B cell (primary cell): ENCODE results near the gene MYO19. TPM values are rescaled to one million over a fixed set of nuclear protein-coding genes. Genes with fewer than 3 reads are reported as not detected.

ENCODE experiments used
- ATAC-seq: fragments of 200-7000 bp; cut with Tn5 transposase; one replicate; pipeline ENCODE4 v1.10.0; 2021; ENCODE audit warnings: low read depth, mild to moderate bottlenecking, moderate number of reproducible peaks, moderate library complexity
- CTCF ChIA-PET: fragments of 350-600 bp; sonication (Branson Sonifier 250); formaldehyde crosslinking; loops from one replicate; lab custom pipeline; 2021; ENCODE audit warnings: antibody characterized with exemption, inconsistent platforms; lab: Charles Lee
- POLR2A ChIA-PET: fragments of 350-600 bp; sonication (Branson Sonifier 250); formaldehyde crosslinking; loops from one replicate; lab custom pipeline; 2021; ENCODE audit warnings: antibody characterized with exemption; lab: Charles Lee
- DNase-seq: peaks from one replicate; pipeline ENCODE4 v3.0.0; 2013
- H2AFZ ChIP-seq: 2 replicates; pipeline ENCODE4 v1.6.1; 2012; ENCODE audit warnings: mild to moderate bottlenecking, low read depth, low read length; ENCODE audit not compliant: insufficient read depth, poor library complexity, severe bottlenecking
- H3K27ac ChIP-seq, 2 donors: 1 replicate in 1 of 2; 2 replicates in 1 of 2; pipeline ENCODE4 v1.5.1; 2012 to 2013; ENCODE audit warnings: low read length in 2 of 2, mild to moderate bottlenecking in 2 of 2, moderate library complexity in 1 of 2
- H3K27me3 ChIP-seq, 4 experiments: fragments of 200-600 bp in 1 of 4; sonication (generic) in 1 of 4; replicated peaks in 1 of 4; 1 replicate in 2 of 4; 2 replicates in 2 of 4; pipeline versions ENCODE4 v1.6.1 to v1.7.0; 2013 to 2016; ENCODE audit warnings: low read length in 3 of 4, mild to moderate bottlenecking in 2 of 4, mixed read lengths in 1 of 4, moderate library complexity in 1 of 4; ENCODE audit not compliant: insufficient read depth in 4 of 4, control insufficient read depth in 3 of 4; ENCODE audit errors: control extremely low read depth in 1 of 4
- H3K36me3 ChIP-seq, 2 experiments: replicated peaks in 1 of 2; 1 replicate in 1 of 2; 2 replicates in 1 of 2; pipeline versions ENCODE4 v1.6.1 to v1.7.1; 2013; ENCODE audit warnings: low read length in 1 of 2; ENCODE audit not compliant: insufficient read depth in 2 of 2, control insufficient read depth in 1 of 2; ENCODE audit errors: control extremely low read depth in 1 of 2, extremely low read depth in 1 of 2
- H3K4me1 ChIP-seq, 2 donors: fragments of 200-600 bp in 1 of 2; sonication (generic) in 1 of 2; 1 replicate in 1 of 2; 2 replicates in 1 of 2; pipeline versions ENCODE4 v1.5.1 to v1.6.1; 2013 to 2017; ENCODE audit warnings: low read length in 2 of 2; ENCODE audit not compliant: control insufficient read depth in 2 of 2, insufficient read depth in 2 of 2
- H3K4me2 ChIP-seq: replicated peaks from 2 replicates; pipeline ENCODE3; 2012; ENCODE audit warnings: mild to moderate bottlenecking, low read depth, low read length; ENCODE audit not compliant: poor library complexity, severe bottlenecking
- H3K4me3 ChIP-seq, 5 experiments: fragments of 200-600 bp in 1 of 5; sonication (generic) in 1 of 5; 1 replicate in 3 of 5; 2 replicates in 2 of 5; pipeline versions ENCODE4 v1.5.1 to v1.7.0; 2011 to 2016; ENCODE audit warnings: low read length in 4 of 5, mild to moderate bottlenecking in 4 of 5, low read depth in 2 of 5, control low read depth in 1 of 5, moderate library complexity in 1 of 5; ENCODE audit not compliant: insufficient read depth in 1 of 5; ENCODE audit errors: control extremely low read depth in 1 of 5, extremely low read depth in 1 of 5
- H3K79me2 ChIP-seq: fragments of 200-600 bp; sonication (generic); one replicate; pipeline ENCODE4 v1.6.0; 2016; ENCODE audit warnings: low read length; ENCODE audit not compliant: control insufficient read depth, insufficient read depth
- H3K9ac ChIP-seq: fragments of 200-600 bp; sonication (generic); 2 replicates; pipeline ENCODE4 v1.6.1; 2017; ENCODE audit warnings: mild to moderate bottlenecking, low read length, moderate library complexity
- H3K9me3 ChIP-seq, 3 donors: one replicate each; pipeline versions ENCODE4 v1.6.1 to v1.7.1; 2013; ENCODE audit warnings: low read length in 2 of 3; ENCODE audit not compliant: control insufficient read depth in 2 of 3, insufficient read depth in 1 of 3; ENCODE audit errors: control extremely low read depth in 1 of 3
- H4K20me1 ChIP-seq: 2 replicates; pipeline ENCODE4 v1.6.0; 2012; ENCODE audit warnings: mild to moderate bottlenecking, low read length; ENCODE audit not compliant: insufficient read depth, control insufficient read depth, poor library complexity, severe bottlenecking
- H3K27ac Mint-ChIP-seq: one replicate; pipeline ENCODE4 v1.8.0; 2021; ENCODE audit warnings: mixed read lengths
- H3K27me3 Mint-ChIP-seq: one replicate; pipeline ENCODE4 v1.8.0; 2021; ENCODE audit warnings: mixed read lengths
- H3K4me1 Mint-ChIP-seq: one replicate; pipeline ENCODE4 v1.8.0; 2021; ENCODE audit warnings: mixed read lengths
- H3K4me3 Mint-ChIP-seq: one replicate; pipeline ENCODE4 v1.8.0; 2021; ENCODE audit warnings: mixed read lengths
- H3K9me3 Mint-ChIP-seq: one replicate; pipeline ENCODE4 v1.8.0; 2022; ENCODE audit warnings: mixed read lengths; ENCODE audit not compliant: insufficient read depth
- CTCF ChIP-seq: fragments of 200-600 bp; IDR thresholded peaks from one replicate; pipeline ENCODE4 v1.8.0; 2022; ENCODE audit warnings: antibody characterized with exemption, mild to moderate bottlenecking
- EZH2 ChIP-seq: IDR thresholded peaks from 2 replicates; pipeline ENCODE4 v1.6.1; 2012; ENCODE audit warnings: borderline replicate concordance, low read depth, mild to moderate bottlenecking, moderate library complexity, low read length; ENCODE audit not compliant: insufficient read depth, poor library complexity, severe bottlenecking
- WGBS: methylation state at CpG from one replicate; pipeline ENCODE4 v1.1.5; 2013; ENCODE audit warnings: missing lambda C conversion rate; ENCODE audit not compliant: insufficient coverage; 5-methylcytosine and 5-hydroxymethylcytosine counted together
- intact Hi-C: fragments of 100-400 bp; cut with micrococcal nuclease; formaldehyde crosslinking; loops from one replicate; pipeline ENCODE4 v1.10.0; 2022
- polyA plus RNA-seq: library from polyadenylated mRNA; depleted of rRNA; stranded (reverse); fragments of >200 nt; gene quantifications from 2 replicates; pipeline ENCODE4 v1.2.3, GENCODE V29; 2012
- total RNA-seq, 2 donors: library from RNA; stranded (reverse); fragments of 120-200 nt in 1 of 2; gene quantifications; 1 replicate in 1 of 2; 2 replicates in 1 of 2; pipeline versions ENCODE4 v1.2.3 to v1.2.4, GENCODE V29; 2013 to 2022

Gene MYO19
- total and polyA plus RNA-seq, 2 donors (not counting 1 experiment from before 2014, with no cell fraction given) = 65.7 to 88.7 TPM

- no peaks in the 10 kb centered on the region for H3K9me3 ChIP-seq
- peaks cover 8% of the 10 kb centered on the region for H3K4me1 Mint-ChIP-seq
- H2AFZ ChIP-seq = no peak overlapping the region
- TF ChIP-seq CTCF (no peak), EZH2 (no peak)
- ChIA-PET POLR2A (no interaction called here), CTCF (no interaction called here)
- no peak for DNase-seq
- 100% methylated on average over 2 of the region's 3 CpGs for WGBS
- no peaks in the 10 kb centered on the region for H3K9me3 Mint-ChIP-seq
- no peak overlapping the region for H3K4me3 Mint-ChIP-seq
- intact Hi-C loops = no loop called here
- no peak overlapping the region for H3K4me2 ChIP-seq
- H3K9ac ChIP-seq = no peak overlapping the region
- H3K4me3 ChIP-seq = no peak overlapping the region
- no peak overlapping the region for H3K27ac ChIP-seq
- peak overlapping the region; percentile 10 for H3K27ac Mint-ChIP-seq
- H3K27me3 ChIP-seq = no peaks in the 10 kb centered on the region
- H3K27me3 Mint-ChIP-seq = no peaks in the 10 kb centered on the region
- peaks cover 0 to 15% of the 10 kb centered on the region in 2 experiments for H3K36me3 ChIP-seq
- ATAC-seq = no peak
- H4K20me1 ChIP-seq = no peaks in the 10 kb centered on the region
- H3K79me2 ChIP-seq = no peaks in the 10 kb centered on the region
- H3K4me1 ChIP-seq = peaks cover 0 to 7% of the 10 kb centered on the region in 2 donors
Observed at GRCh38 chr17:36514856-36515255, 19.8 kb downstream of the MYO19 start.

GRCh38 chr17:36512641-36513040, 22.0 kb downstream of the MYO19 start:
- no peak overlapping the region for H3K4me3 Mint-ChIP-seq
- H4K20me1 ChIP-seq = no peaks in the 10 kb centered on the region
- H3K9ac ChIP-seq = no peak overlapping the region
- no peaks in the 10 kb centered on the region for H3K79me2 ChIP-seq
- intact Hi-C loops = no loop called here
- H3K27me3 Mint-ChIP-seq = no peaks in the 10 kb centered on the region
- H3K27ac Mint-ChIP-seq = no peak overlapping the region
- H3K9me3 ChIP-seq = no peaks in the 10 kb centered on the region
- H3K9me3 Mint-ChIP-seq = no peaks in the 10 kb centered on the region
- no peak overlapping the region for H3K4me3 ChIP-seq
- H3K27ac ChIP-seq = no peak overlapping the region
- no CpG with 5 or more reads among the region's 5 CpGs for WGBS
- POLR2A ChIA-PET = no interaction called here
- no peaks in the 10 kb centered on the region for H3K27me3 ChIP-seq
- TF ChIP-seq EZH2 = no peak
- TF ChIP-seq CTCF = no peak
- CTCF ChIA-PET = no interaction called here
- H3K4me1 Mint-ChIP-seq = no peaks in the 10 kb centered on the region
- no peak for DNase-seq
- H3K4me2 ChIP-seq = no peak overlapping the region
- H3K36me3 ChIP-seq = peaks cover 0 to 15% of the 10 kb centered on the region in 2 experiments
- H3K4me1 ChIP-seq = no peaks in the 10 kb centered on the region
- no peak overlapping the region for H2AFZ ChIP-seq
- no peak for ATAC-seq
